Right ventricle myocardium inferior (tissue), 1 donor: ENCODE data around the gene DLX2. TPM values are rescaled to one million over a fixed set of nuclear protein-coding genes. Genes with fewer than 3 reads are reported as not detected.
"Not testable (repeated sequence)": the region's sequence is repeated elsewhere in the genome, so short reads cannot be mapped to it uniquely, and the experiment has no call there.

Experiments
- ATAC-seq: fragments of 200-7000 bp; cut with Tn5 transposase; one replicate; pipeline ENCODE4 v1.9.1; 2020; ENCODE audit warnings: mild to moderate bottlenecking, moderate library complexity
- DNase-seq: peaks from one replicate; pipeline ENCODE4 v3.0.0; 2021; ENCODE audit errors: missing footprints
- intact Hi-C: fragments of 100-400 bp; cut with DNase I; formaldehyde crosslinking; loops from one replicate; pipeline ENCODE4 v1.11.0; 2022
- long read RNA-seq: library from polyadenylated mRNA; unstranded; transcript quantifications from one replicate; pipeline ENCODE4 v2.0.0, GENCODE V29; 2021
- total RNA-seq: library from RNA; stranded (reverse); fragmentation: NEBNext Ultra II Directional; extraction: Animal tissue kit (Norgen Biotek cat#: 25700); gene quantifications from one replicate; pipeline ENCODE4 v1.2.1, GENCODE V29; 2021
- donor health status: DM: no; HTN: yes; CAD: no; lungs with severe emphysema.

Gene DLX2
- total RNA-seq: not detected
- long read RNA-seq: 0 reads

GRCh38 chr2:172102391-172103359 lies at the start of gene DLX2:
Gene DLX2 (minus strand): TSS chr2:172102900. CDS start chr2:172102538, 362 bp downstream.
- ATAC-seq (peak; percentile 64), DNase-seq (peak; percentile 91)
- intact Hi-C loops: loop anchor here (5.0 to 10.0 kb wide), 3 partner anchors 290 to 528 kb away; no protein-coding TSS in a partner anchor

GRCh38 chr2:172147944-172148650 lies 45.4 kb upstream of the DLX2 start:
- DNase-seq: no peak
- ATAC-seq: peak; percentile 59
- intact Hi-C loops: no loop called here

GRCh38 chr2:172143817-172144216 lies 41.1 kb upstream of the DLX2 start:
- intact Hi-C loops: no loop called here
- ATAC-seq (no peak), DNase-seq (no peak)

- DNase-seq, intact Hi-C loops, ATAC-seq: not testable (repeated sequence)
Measured at GRCh38 chr2:172138727-172139126, 36.0 kb upstream of the DLX2 start.

GRCh38 chr2:172137943-172138342 lies 35.2 kb upstream of the DLX2 start:
- intact Hi-C loops: no loop called here
- ATAC-seq: no peak
- no peak for DNase-seq

- intact Hi-C loops: no loop called here
- no peak for ATAC-seq
- no peak for DNase-seq
Measured at GRCh38 chr2:172137109-172137508, 34.4 kb upstream of the DLX2 start.

- DNase-seq (no peak), ATAC-seq (no peak)
- intact Hi-C loops: no loop called here
Measured at GRCh38 chr2:172135446-172135845, 32.7 kb upstream of the DLX2 start.

- intact Hi-C loops: no loop called here
- DNase-seq (no peak), ATAC-seq (no peak)
Measured at GRCh38 chr2:172134270-172134669, 31.6 kb upstream of the DLX2 start.

GRCh38 chr2:172131713-172132555 lies 29.2 kb upstream of the DLX2 start:
- ATAC-seq (no peak), DNase-seq (no peak)
- intact Hi-C loops: no loop called here

- no peak for DNase-seq
- intact Hi-C loops: no loop called here
- ATAC-seq: no peak
Measured at GRCh38 chr2:172129404-172129803, 26.7 kb upstream of the DLX2 start.

- ATAC-seq: no peak
- intact Hi-C loops: no loop called here
- DNase-seq: no peak
Measured at GRCh38 chr2:172128484-172128883, 25.8 kb upstream of the DLX2 start.

GRCh38 chr2:172120118-172120517 lies 17.4 kb upstream of the DLX2 start:
- no peak for ATAC-seq
- no peak for DNase-seq
- intact Hi-C loops: no loop called here

GRCh38 chr2:172119089-172119488 lies 16.4 kb upstream of the DLX2 start:
- ATAC-seq (no peak), DNase-seq (no peak)
- intact Hi-C loops: loop anchor here (10.0 kb wide), 2 partner anchors 334 to 514 kb away; no protein-coding TSS in a partner anchor

- ATAC-seq (no peak), DNase-seq (no peak)
- intact Hi-C loops: loop anchor here (10.0 kb wide), 2 partner anchors 331 to 511 kb away; no protein-coding TSS in a partner anchor
Measured at GRCh38 chr2:172116107-172116506, 13.4 kb upstream of the DLX2 start.

- intact Hi-C loops: loop anchor here (10.0 kb wide), 2 partner anchors 330 to 510 kb away; no protein-coding TSS in a partner anchor
- DNase-seq: no peak
- no peak for ATAC-seq
Measured at GRCh38 chr2:172114579-172114978, 11.9 kb upstream of the DLX2 start.

- ATAC-seq, DNase-seq: not testable (repeated sequence)
- intact Hi-C loops: loop anchor here (10.0 kb wide), 2 partner anchors 329 to 509 kb away; no protein-coding TSS in a partner anchor
Measured at GRCh38 chr2:172114176-172114575, 11.5 kb upstream of the DLX2 start.

- ATAC-seq: peak; percentile 50
- DNase-seq: no peak
- intact Hi-C loops: loop anchor here (10.0 kb wide), 2 partner anchors 329 to 509 kb away; no protein-coding TSS in a partner anchor
Measured at GRCh38 chr2:172113617-172114016, 10.9 kb upstream of the DLX2 start.
